Smooth muscle cell (in vitro differentiated cells): ENCODE measurements around the gene FOXL3. TPM values are rescaled to one million over a fixed set of nuclear protein-coding genes. Genes with fewer than 3 reads are reported as not detected.

ENCODE experiments used
- DNase-seq: peaks from one replicate; lab custom pipeline; 2025; ENCODE audit not compliant: unreplicated experiment; lab: John Stamatoyannopoulos, UW
- H2AFZ ChIP-seq: fragments of 200-600 bp; sonication (generic); 2 replicates; pipeline ENCODE4 v1.6.0; 2016; ENCODE audit warnings: antibody characterized with exemption, low read depth, mild to moderate bottlenecking
- H3F3A ChIP-seq: fragments of 200-600 bp; sonication (generic); 2 replicates; pipeline ENCODE4 v1.6.0; 2017; ENCODE audit warnings: antibody characterized with exemption, low read depth
- H3K27ac ChIP-seq: fragments of 200-600 bp; sonication (generic); 2 replicates; pipeline ENCODE4 v1.5.1; 2016; ENCODE audit warnings: low read depth, mild to moderate bottlenecking
- H3K27me3 ChIP-seq: fragments of 200-600 bp; sonication (generic); 2 replicates; pipeline ENCODE4 v1.6.1; 2016; ENCODE audit warnings: low read depth, mild to moderate bottlenecking
- H3K36me3 ChIP-seq: fragments of 200-600 bp; sonication (generic); 2 replicates; pipeline ENCODE4 v1.5.1; 2016; ENCODE audit warnings: low read depth
- H3K4me1 ChIP-seq: fragments of 200-600 bp; sonication (generic); 2 replicates; pipeline ENCODE4 v1.5.1; 2016; ENCODE audit warnings: low read depth
- H3K4me2 ChIP-seq: fragments of 200-600 bp; sonication (generic); 2 replicates; pipeline ENCODE4 v1.6.0; 2016; ENCODE audit warnings: mild to moderate bottlenecking
- H3K4me3 ChIP-seq: fragments of 200-600 bp; sonication (generic); 2 replicates; pipeline ENCODE4 v1.5.1; 2016; ENCODE audit warnings: mild to moderate bottlenecking
- H3K79me2 ChIP-seq: fragments of 200-600 bp; sonication (generic); 2 replicates; pipeline ENCODE4 v1.6.0; 2016; ENCODE audit warnings: low read depth, mild to moderate bottlenecking
- H3K9ac ChIP-seq: fragments of 200-600 bp; sonication (generic); 2 replicates; pipeline ENCODE4 v1.6.0; 2016; ENCODE audit warnings: low read depth
- H3K9me3 ChIP-seq: fragments of 200-600 bp; sonication (generic); replicated peaks from 2 replicates; pipeline ENCODE4 v1.5.1; 2016; ENCODE audit warnings: low read depth
- H4K20me1 ChIP-seq: fragments of 200-600 bp; sonication (generic); 2 replicates; pipeline ENCODE4 v1.6.0; 2016; ENCODE audit warnings: low read depth
- WGBS: methylation state at CpG from one replicate; pipeline ENCODE4 v1.1.7; 2016; ENCODE audit warnings: low lambda C conversion rate; 5-methylcytosine and 5-hydroxymethylcytosine counted together
- polyA plus RNA-seq: library from polyadenylated mRNA; unstranded; fragments of >200 nt; fragmentation: Nextera tagmentation; extraction: Ambion mirVana; gene quantifications from 2 replicates; pipeline ENCODE4 v1.2.1, GENCODE V29; 2016
- total RNA-seq: library from RNA; depleted of rRNA; stranded (reverse); fragments of >200 nt; gene quantifications from 2 replicates; pipeline ENCODE4 v1.2.3, GENCODE V29; 2014
- TF ChIP-seq, protein P1 (sequence below): fragments of 200-600 bp; sonication (generic); IDR thresholded peaks from 2 replicates; pipeline ENCODE4 v1.5.1; 2017; ENCODE audit warnings: borderline replicate concordance, mild to moderate bottlenecking, antibody characterized with exemption; ENCODE audit not compliant: insufficient read depth, poor library complexity, severe bottlenecking

Gene FOXL3
- total and polyA plus RNA-seq, 2 experiments from 2014 or later: not detected

DNA sequence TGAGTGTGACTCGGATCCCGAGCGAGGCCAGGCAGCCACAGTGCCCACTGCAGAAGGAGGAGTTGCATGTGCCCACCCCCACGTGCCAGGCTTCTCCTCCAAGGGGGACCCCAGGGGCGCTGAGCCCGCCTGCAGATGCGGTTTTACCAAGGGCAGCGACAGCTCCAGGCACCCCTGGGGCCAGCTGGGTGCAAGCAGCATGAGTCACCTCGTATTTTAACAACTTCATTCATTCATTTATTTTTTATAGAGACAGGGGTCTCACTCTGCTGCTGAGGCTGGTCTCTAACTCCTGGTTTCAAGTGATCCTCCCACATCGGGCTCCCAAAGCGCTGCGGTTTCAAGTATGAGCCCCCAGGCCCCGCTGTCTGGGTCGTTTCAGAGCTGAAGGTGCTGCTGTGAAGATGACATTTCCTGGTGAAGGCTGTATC, 1.3 kb upstream of the FOXL3 start:
- Histone ChIP-seq H3K9me3 (no peaks in the 10 kb centered on the region), H3K27ac (no peak overlapping the region), H4K20me1 (no peaks in the 10 kb centered on the region), H3K9ac (no peak overlapping the region), H3K4me2 (no peak overlapping the region), H3K79me2 (no peaks in the 10 kb centered on the region), H3K4me1 (no peaks in the 10 kb centered on the region), H3K27me3 (no peaks in the 10 kb centered on the region), H3K4me3 (no peak overlapping the region), H3K36me3 (no peaks in the 10 kb centered on the region), H2AFZ (no peak overlapping the region), H3F3A (no peaks in the 10 kb centered on the region)
- TF ChIP-seq, protein P1, sequence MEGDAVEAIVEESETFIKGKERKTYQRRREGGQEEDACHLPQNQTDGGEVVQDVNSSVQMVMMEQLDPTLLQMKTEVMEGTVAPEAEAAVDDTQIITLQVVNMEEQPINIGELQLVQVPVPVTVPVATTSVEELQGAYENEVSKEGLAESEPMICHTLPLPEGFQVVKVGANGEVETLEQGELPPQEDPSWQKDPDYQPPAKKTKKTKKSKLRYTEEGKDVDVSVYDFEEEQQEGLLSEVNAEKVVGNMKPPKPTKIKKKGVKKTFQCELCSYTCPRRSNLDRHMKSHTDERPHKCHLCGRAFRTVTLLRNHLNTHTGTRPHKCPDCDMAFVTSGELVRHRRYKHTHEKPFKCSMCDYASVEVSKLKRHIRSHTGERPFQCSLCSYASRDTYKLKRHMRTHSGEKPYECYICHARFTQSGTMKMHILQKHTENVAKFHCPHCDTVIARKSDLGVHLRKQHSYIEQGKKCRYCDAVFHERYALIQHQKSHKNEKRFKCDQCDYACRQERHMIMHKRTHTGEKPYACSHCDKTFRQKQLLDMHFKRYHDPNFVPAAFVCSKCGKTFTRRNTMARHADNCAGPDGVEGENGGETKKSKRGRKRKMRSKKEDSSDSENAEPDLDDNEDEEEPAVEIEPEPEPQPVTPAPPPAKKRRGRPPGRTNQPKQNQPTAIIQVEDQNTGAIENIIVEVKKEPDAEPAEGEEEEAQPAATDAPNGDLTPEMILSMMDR: no peak
- 95% methylated on average over 14 of the region's 14 CpGs for WGBS
- no peak for DNase-seq

DNA sequence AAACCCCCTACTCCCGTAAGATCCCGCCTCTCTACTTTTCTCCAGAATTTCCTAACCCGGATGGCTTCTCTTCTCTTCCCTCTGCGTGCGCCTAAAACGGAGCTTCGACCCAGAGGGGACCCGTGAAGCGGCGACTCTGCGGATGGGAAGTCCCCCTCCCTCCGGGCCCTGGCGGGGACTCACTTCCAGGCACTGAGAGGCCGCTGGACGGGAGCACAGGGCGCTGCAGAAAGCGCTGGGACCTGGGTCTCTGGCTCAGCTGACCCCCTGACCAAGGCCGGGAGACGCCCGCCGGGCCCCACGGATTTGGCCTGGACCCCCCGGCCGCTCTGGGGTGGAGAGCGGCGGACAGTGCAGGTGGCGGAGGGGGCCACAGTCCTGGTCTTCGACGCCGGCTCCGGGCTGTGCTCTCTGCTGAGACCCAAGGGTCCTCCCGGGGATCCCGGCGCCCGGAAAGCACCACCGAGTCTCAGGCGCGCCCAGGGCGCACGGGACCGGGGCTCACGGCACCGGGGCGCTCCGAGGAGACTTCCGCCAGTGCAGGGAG, 688 bp upstream of the FOXL3 start:
- WGBS: 97% methylated on average over 25 of the region's 46 CpGs
- H3K4me1 ChIP-seq: no peaks in the 10 kb centered on the region
- TF ChIP-seq, protein P1: no peak
- no peak overlapping the region for H3K9ac ChIP-seq
- no peaks in the 10 kb centered on the region for H3K79me2 ChIP-seq
- no peak overlapping the region for H2AFZ ChIP-seq
- H3K4me2 ChIP-seq: no peak overlapping the region
- no peak overlapping the region for H3K27ac ChIP-seq
- no peaks in the 10 kb centered on the region for H3K36me3 ChIP-seq
- H4K20me1 ChIP-seq: no peaks in the 10 kb centered on the region
- H3F3A ChIP-seq: no peaks in the 10 kb centered on the region
- no peaks in the 10 kb centered on the region for H3K27me3 ChIP-seq
- no peaks in the 10 kb centered on the region for H3K9me3 ChIP-seq
- no peak for DNase-seq
- no peak overlapping the region for H3K4me3 ChIP-seq

DNA sequence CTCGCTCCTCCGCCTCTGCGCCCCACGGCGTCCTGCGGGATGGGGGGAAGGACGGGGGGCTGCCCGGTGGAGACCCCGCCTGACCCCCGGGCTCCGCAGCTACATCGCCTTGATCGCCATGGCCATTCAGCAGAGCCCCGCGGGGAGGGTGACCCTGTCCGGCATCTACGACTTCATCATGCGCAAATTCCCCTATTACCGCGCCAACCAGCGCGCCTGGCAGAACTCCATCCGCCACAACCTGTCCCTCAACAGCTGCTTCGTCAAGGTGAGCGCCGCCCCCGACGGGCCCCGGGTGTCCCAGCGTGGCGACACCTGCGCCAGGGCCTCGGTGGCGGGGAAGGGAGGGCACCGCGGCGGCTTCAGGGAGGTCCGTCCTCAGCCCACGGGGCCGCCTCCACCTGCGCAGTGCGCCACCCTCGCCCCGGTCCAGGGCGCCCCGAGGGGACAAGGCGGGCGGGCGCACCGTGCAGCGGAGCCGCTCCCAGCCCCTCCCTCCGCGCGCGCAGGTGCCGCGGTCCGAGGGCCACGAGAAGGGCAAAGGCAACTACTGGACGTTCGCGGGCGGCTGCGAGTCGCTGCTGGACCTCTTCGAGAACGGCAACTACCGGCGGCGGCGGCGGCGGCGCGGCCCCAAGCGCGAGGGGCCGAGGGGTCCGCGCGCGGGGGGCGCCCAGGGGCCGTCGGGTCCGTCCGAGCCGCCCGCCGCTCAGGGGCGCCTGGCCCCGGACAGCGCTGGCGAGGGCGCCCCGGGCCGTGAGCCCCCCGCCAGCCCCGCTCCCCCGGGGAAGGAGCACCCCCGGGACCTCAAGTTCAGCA, 793 bp downstream of the FOXL3 start:
- H3K36me3 ChIP-seq: no peaks in the 10 kb centered on the region
- no peak overlapping the region for H3K9ac ChIP-seq
- H3K27me3 ChIP-seq: no peaks in the 10 kb centered on the region
- H3K4me2 ChIP-seq: no peak overlapping the region
- no peaks in the 10 kb centered on the region for H3F3A ChIP-seq
- H2AFZ ChIP-seq: no peak overlapping the region
- H3K4me3 ChIP-seq: no peak overlapping the region
- no peaks in the 10 kb centered on the region for H4K20me1 ChIP-seq
- TF ChIP-seq, protein P1: no peak
- WGBS: 99% methylated on average over 48 of the region's 102 CpGs
- no peaks in the 10 kb centered on the region for H3K79me2 ChIP-seq
- no peaks in the 10 kb centered on the region for H3K9me3 ChIP-seq
- DNase-seq: no peak
- H3K4me1 ChIP-seq: no peaks in the 10 kb centered on the region
- H3K27ac ChIP-seq: no peak overlapping the region
